ENCODE measurements around the gene VSNL1.

GRCh38 chr2:17648581-17648980 is 108.1 kb downstream of the VSNL1 start:
- TF ChIP-seq CTCF (conservative IDR thresholded peaks at IDR 0.05 in 1 of 2, IDR thresholded peaks at IDR 0.05 in 1 of 2; ENCODE audit: low read depth in 1 of 2, low read length in 2 of 2) (no peak), EZH2 (IDR thresholded peaks at IDR 0.05; ENCODE audit: low read length, missing control alignments) (no peak)

Measured in fibroblast of lung (primary cell).